Uterus (tissue), 2 donors: ENCODE data around the gene RET.

ENCODE experiments used
- POLR2A ChIP-seq, 2 donors: fragments of 450-650 bp; IDR thresholded peaks; one replicate each; pipeline ENCODE4 v1.6.1; 2016; ENCODE audit warnings: antibody characterized with exemption in 2 of 2, mild to moderate bottlenecking in 1 of 2, moderate library complexity in 1 of 2
- TF ChIP-seq, protein P1 (sequence below), 4 experiments: fragments of 200-600 bp in 2 of 4; fragments of 450-650 bp in 2 of 4; sonication (generic) in 2 of 4; IDR thresholded peaks; one replicate each; pipeline ENCODE4 v1.5.1; 2016 to 2019; ENCODE audit warnings: antibody characterized with exemption in 4 of 4, mild to moderate bottlenecking in 2 of 4, moderate library complexity in 1 of 4

- TF ChIP-seq POLR2A (IDR thresholded peaks at IDR 0.05), result no peak
- TF ChIP-seq, protein P1, sequence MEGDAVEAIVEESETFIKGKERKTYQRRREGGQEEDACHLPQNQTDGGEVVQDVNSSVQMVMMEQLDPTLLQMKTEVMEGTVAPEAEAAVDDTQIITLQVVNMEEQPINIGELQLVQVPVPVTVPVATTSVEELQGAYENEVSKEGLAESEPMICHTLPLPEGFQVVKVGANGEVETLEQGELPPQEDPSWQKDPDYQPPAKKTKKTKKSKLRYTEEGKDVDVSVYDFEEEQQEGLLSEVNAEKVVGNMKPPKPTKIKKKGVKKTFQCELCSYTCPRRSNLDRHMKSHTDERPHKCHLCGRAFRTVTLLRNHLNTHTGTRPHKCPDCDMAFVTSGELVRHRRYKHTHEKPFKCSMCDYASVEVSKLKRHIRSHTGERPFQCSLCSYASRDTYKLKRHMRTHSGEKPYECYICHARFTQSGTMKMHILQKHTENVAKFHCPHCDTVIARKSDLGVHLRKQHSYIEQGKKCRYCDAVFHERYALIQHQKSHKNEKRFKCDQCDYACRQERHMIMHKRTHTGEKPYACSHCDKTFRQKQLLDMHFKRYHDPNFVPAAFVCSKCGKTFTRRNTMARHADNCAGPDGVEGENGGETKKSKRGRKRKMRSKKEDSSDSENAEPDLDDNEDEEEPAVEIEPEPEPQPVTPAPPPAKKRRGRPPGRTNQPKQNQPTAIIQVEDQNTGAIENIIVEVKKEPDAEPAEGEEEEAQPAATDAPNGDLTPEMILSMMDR (IDR thresholded peaks at IDR 0.05), result no peak
These were observed 30.4 kb upstream of the RET start for GRCh38 chr10:43046288-43046991.
